HepG2 (cell line): ENCODE measurements around the gene NRL. TPM values are rescaled to one million over a fixed set of nuclear protein-coding genes. Genes with fewer than 3 reads are reported as not detected.

Experiments
- ELF4 ChIP-seq: sonication (generic); formaldehyde crosslinking; IDR thresholded peaks from 2 replicates; pipeline ENCODE4 v1.5.0; 2020; ENCODE audit warnings: missing genetic modification reagents, mild to moderate bottlenecking, moderate library complexity, borderline replicate concordance
- FOXA1 ChIP-seq, 2 experiments: fragments of 450-650 bp in 1 of 2; sonication (generic) in 1 of 2; formaldehyde crosslinking in 1 of 2; IDR thresholded peaks; 2 replicates each; pipeline versions ENCODE4 v1.4.0 to v1.6.1; 2016 to 2020; ENCODE audit warnings: missing genetic modification reagents in 1 of 2
- FOXO1 ChIP-seq: sonication (generic); formaldehyde crosslinking; IDR thresholded peaks from 2 replicates; pipeline ENCODE4 v1.4.0; 2020; ENCODE audit warnings: missing genetic modification reagents
- HNRNPH1 ChIP-seq: fragments of 200-400 bp; formaldehyde crosslinking; optimal IDR thresholded peaks from 2 replicates; pipeline ENCODE3; 2017; ENCODE audit warnings: mild to moderate bottlenecking, low read depth, low read length
- KLF16 ChIP-seq, 2 experiments: sonication (generic) in 1 of 2; formaldehyde crosslinking in 1 of 2; IDR thresholded peaks; 2 replicates each; pipeline versions ENCODE4 v1.6.1 to v1.8.0; 2016 to 2023; ENCODE audit warnings: missing genetic modification reagents in 2 of 2, missing compliant biosample characterization in 1 of 2
- PBX3 ChIP-seq: sonication (generic); formaldehyde crosslinking; IDR thresholded peaks from 2 replicates; pipeline ENCODE4 v1.8.1; 2023; ENCODE audit warnings: missing genetic modification reagents, inconsistent platforms, borderline replicate concordance
- REL ChIP-seq: sonication (generic); formaldehyde crosslinking; conservative IDR thresholded peaks from 2 replicates; pipeline ENCODE4 v1.8.0; 2022; ENCODE audit warnings: mild to moderate bottlenecking, missing genetic modification reagents, moderate library complexity
- RFXANK ChIP-seq: IDR thresholded peaks from 2 replicates; pipeline ENCODE4 v1.6.1; 2016
- SKI ChIP-seq: fragments of 450-650 bp; IDR thresholded peaks from one replicate; pipeline ENCODE4 v1.6.1; 2018; ENCODE audit warnings: mild to moderate bottlenecking; ENCODE audit not compliant: partially characterized antibody
- SMAD1 ChIP-seq: sonication (generic); formaldehyde crosslinking; IDR thresholded peaks from 2 replicates; pipeline ENCODE4 v1.4.0; 2020; ENCODE audit warnings: missing genetic modification reagents, low read depth, mild to moderate bottlenecking, borderline replicate concordance
- SOX13 ChIP-seq, 3 experiments: fragments of 450-650 bp in 1 of 3; sonication (generic) in 1 of 3; formaldehyde crosslinking in 1 of 3; IDR thresholded peaks in 2 of 3; conservative IDR thresholded peaks in 1 of 3; 2 replicates each; pipeline versions ENCODE4 v1.5.0 to v1.6.1; 2016 to 2020; ENCODE audit warnings: antibody characterized with exemption in 1 of 3, mild to moderate bottlenecking in 1 of 3, missing compliant biosample characterization in 1 of 3, missing genetic modification reagents in 1 of 3, moderate library complexity in 1 of 3
- SP1 ChIP-seq, 2 experiments: fragments of 450-650 bp in 1 of 2; sonication (generic) in 1 of 2; formaldehyde crosslinking in 1 of 2; IDR thresholded peaks; 2 replicates each; pipeline versions ENCODE4 v1.4.0 to v1.6.1; 2016 to 2020; ENCODE audit warnings: missing genetic modification reagents in 1 of 2
- TRIM24 ChIP-seq: sonication (generic); formaldehyde crosslinking; IDR thresholded peaks from 2 replicates; pipeline ENCODE4 v1.8.0; 2022; ENCODE audit warnings: mild to moderate bottlenecking, missing genetic modification reagents
- U2AF1 ChIP-seq: fragments of 200-400 bp; formaldehyde crosslinking; optimal IDR thresholded peaks from 2 replicates; pipeline ENCODE3; 2017; ENCODE audit warnings: mild to moderate bottlenecking, low read depth, low read length
- ZNF224 ChIP-seq: sonication (generic); formaldehyde crosslinking; IDR thresholded peaks from 2 replicates; pipeline ENCODE4 v1.5.0; 2020; ENCODE audit warnings: mild to moderate bottlenecking, missing genetic modification reagents
- ZNF234 ChIP-seq: sonication (generic); formaldehyde crosslinking; conservative IDR thresholded peaks from 2 replicates; pipeline ENCODE4 v1.5.1; 2020; ENCODE audit warnings: mild to moderate bottlenecking, missing genetic modification reagents
- ZNF329 ChIP-seq: sonication (generic); formaldehyde crosslinking; IDR thresholded peaks from 2 replicates; pipeline ENCODE4 v1.9.0; 2021; ENCODE audit warnings: low read depth, mild to moderate bottlenecking, missing genetic modification reagents
- ZNF530 ChIP-seq: sonication (generic); formaldehyde crosslinking; IDR thresholded peaks from 2 replicates; pipeline ENCODE4 v1.5.0; 2020; ENCODE audit warnings: low read depth, mild to moderate bottlenecking, missing genetic modification reagents
- ZNF563 ChIP-seq: sonication (generic); formaldehyde crosslinking; IDR thresholded peaks from 2 replicates; pipeline ENCODE4 v1.8.0; 2022; ENCODE audit warnings: mild to moderate bottlenecking, moderate library complexity, missing genetic modification reagents
- ZNF724P ChIP-seq: sonication (generic); formaldehyde crosslinking; IDR thresholded peaks from 2 replicates; pipeline ENCODE4 v1.8.0; 2022; ENCODE audit warnings: missing genetic modification reagents, borderline replicate concordance
- ZNF781 ChIP-seq: sonication (generic); formaldehyde crosslinking; IDR thresholded peaks from 2 replicates; pipeline ENCODE4 v1.5.1; 2020; ENCODE audit warnings: borderline replicate concordance, mild to moderate bottlenecking, missing genetic modification reagents; ENCODE audit errors: not compliant biosample characterization
- ZNF792 ChIP-seq: IDR thresholded peaks from 2 replicates; pipeline ENCODE4 v1.6.1; 2016
- ZSCAN12 ChIP-seq: sonication (generic); formaldehyde crosslinking; IDR thresholded peaks from 2 replicates; pipeline ENCODE4 v1.9.0; 2021; ENCODE audit warnings: mild to moderate bottlenecking, missing genetic modification reagents
- polyA plus RNA-seq, 8 experiments: library from polyadenylated mRNA; depleted of rRNA in 3 of 8; stranded (reverse) in 7 of 8; unstranded in 1 of 8; fragments of >200 nt; fragmentation: Illumina TruSeq in 4 of 8; extraction: Trizol in 4 of 8; gene quantifications; 2 replicates each; pipeline versions ENCODE4 v1.2.1 to v1.2.3, GENCODE V29; 2011 to 2016; ENCODE audit warnings: low read depth in 4 of 8, missing spikeins in 1 of 8, mixed read lengths in 1 of 8; ENCODE audit not compliant: insufficient read depth in 1 of 8
- total RNA-seq, 5 experiments: library from RNA; depleted of rRNA; stranded (reverse); fragments of >200 nt; fragmentation: Illumina TruSeq; extraction: Trizol; gene quantifications; 2 replicates each; pipeline ENCODE4 v1.2.3, GENCODE V29; 2016; ENCODE audit warnings: low read depth in 1 of 5
- TF ChIP-seq, protein P1 (sequence below): sonication (generic); formaldehyde crosslinking; IDR thresholded peaks from 2 replicates; pipeline ENCODE4 v1.4.0; 2020; ENCODE audit warnings: missing genetic modification reagents
- TF ChIP-seq, protein P2 (sequence below): IDR thresholded peaks from 2 replicates; pipeline ENCODE4 v1.6.1; 2018; ENCODE audit warnings: missing genetic modification reagents

NRL gene
- total and polyA plus RNA-seq, 2 of the 13 experiments (the other 11 are each of a cell fraction or from before 2014, with no cell fraction given), result 2.5 to 4.7 TPM

GRCh38 chr14:24113801-24114531, 783 bp downstream of the NRL start (continued):
- peak; percentile 72; the same call in 1 of the 2 replicates for TF ChIP-seq ZSCAN12 (CRISPR knock-in tag)
- no peak for TF ChIP-seq ZNF781 (CRISPR knock-in tag)
- TF ChIP-seq ZNF224 (CRISPR knock-in tag), result peak; percentile 94; the same call in 1 of the 2 replicates
- TF ChIP-seq FOXO1 (CRISPR knock-in tag), result peak; percentile 99
- TF ChIP-seq, protein P1, sequence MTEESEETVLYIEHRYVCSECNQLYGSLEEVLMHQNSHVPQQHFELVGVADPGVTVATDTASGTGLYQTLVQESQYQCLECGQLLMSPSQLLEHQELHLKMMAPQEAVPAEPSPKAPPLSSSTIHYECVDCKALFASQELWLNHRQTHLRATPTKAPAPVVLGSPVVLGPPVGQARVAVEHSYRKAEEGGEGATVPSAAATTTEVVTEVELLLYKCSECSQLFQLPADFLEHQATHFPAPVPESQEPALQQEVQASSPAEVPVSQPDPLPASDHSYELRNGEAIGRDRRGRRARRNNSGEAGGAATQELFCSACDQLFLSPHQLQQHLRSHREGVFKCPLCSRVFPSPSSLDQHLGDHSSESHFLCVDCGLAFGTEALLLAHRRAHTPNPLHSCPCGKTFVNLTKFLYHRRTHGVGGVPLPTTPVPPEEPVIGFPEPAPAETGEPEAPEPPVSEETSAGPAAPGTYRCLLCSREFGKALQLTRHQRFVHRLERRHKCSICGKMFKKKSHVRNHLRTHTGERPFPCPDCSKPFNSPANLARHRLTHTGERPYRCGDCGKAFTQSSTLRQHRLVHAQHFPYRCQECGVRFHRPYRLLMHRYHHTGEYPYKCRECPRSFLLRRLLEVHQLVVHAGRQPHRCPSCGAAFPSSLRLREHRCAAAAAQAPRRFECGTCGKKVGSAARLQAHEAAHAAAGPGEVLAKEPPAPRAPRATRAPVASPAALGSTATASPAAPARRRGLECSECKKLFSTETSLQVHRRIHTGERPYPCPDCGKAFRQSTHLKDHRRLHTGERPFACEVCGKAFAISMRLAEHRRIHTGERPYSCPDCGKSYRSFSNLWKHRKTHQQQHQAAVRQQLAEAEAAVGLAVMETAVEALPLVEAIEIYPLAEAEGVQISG (CRISPR knock-in tag), result peak; percentile 96
- peak; percentile 96 for TF ChIP-seq TRIM24 (CRISPR knock-in tag)
- no peak; the same call in 1 of the 2 replicates for TF ChIP-seq ELF4
- no peak for TF ChIP-seq SP1 (IDR thresholded peaks at IDR 0.05)
- TF ChIP-seq SP1 (CRISPR knock-in tag; IDR thresholded peaks at IDR 0.05), result peak; percentile 76
- no peak for TF ChIP-seq REL
- TF ChIP-seq ZNF792 (CRISPR knock-in tag), result peak; percentile 99
- TF ChIP-seq SOX13 (IDR thresholded peaks at IDR 0.05), result peak; percentile 75
- peak; percentile 90 to 99 for TF ChIP-seq SOX13 (CRISPR knock-in tag; conservative IDR thresholded peaks at IDR 0.05 in 1 of 2, IDR thresholded peaks at IDR 0.05 in 1 of 2)
- peak; percentile 83; the same call in 1 of the 2 replicates for TF ChIP-seq ZNF329 (CRISPR knock-in tag)
- TF ChIP-seq ZNF234, result peak; percentile 93
- peak; percentile 95 for TF ChIP-seq RFXANK (CRISPR knock-in tag)
- no peak for TF ChIP-seq FOXA1 (IDR thresholded peaks at IDR 0.05)
- peak; percentile 87 for TF ChIP-seq FOXA1 (CRISPR knock-in tag; IDR thresholded peaks at IDR 0.05)
- TF ChIP-seq PBX3, result peak; percentile 2; the same call in 1 of the 2 replicates
- peak; percentile 99 for TF ChIP-seq SMAD1
- TF ChIP-seq U2AF1, result peak; percentile 38
- TF ChIP-seq KLF16 (CRISPR knock-in tag; IDR thresholded peaks at IDR 0.05), result peak in 1 of 2 experiments; percentile 99; a peak in 2 of 4 replicates
- TF ChIP-seq ZNF563 (CRISPR knock-in tag), result peak; percentile 92
- no peak for TF ChIP-seq HNRNPH1
- TF ChIP-seq, protein P2, sequence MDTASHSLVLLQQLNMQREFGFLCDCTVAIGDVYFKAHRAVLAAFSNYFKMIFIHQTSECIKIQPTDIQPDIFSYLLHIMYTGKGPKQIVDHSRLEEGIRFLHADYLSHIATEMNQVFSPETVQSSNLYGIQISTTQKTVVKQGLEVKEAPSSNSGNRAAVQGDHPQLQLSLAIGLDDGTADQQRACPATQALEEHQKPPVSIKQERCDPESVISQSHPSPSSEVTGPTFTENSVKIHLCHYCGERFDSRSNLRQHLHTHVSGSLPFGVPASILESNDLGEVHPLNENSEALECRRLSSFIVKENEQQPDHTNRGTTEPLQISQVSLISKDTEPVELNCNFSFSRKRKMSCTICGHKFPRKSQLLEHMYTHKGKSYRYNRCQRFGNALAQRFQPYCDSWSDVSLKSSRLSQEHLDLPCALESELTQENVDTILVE, result peak; percentile 97
- TF ChIP-seq ZNF530 (CRISPR knock-in tag), result no peak
- TF ChIP-seq ZNF724P (CRISPR knock-in tag), result peak; percentile 94; the same call in 1 of the 2 replicates
- peak; percentile 97 for TF ChIP-seq SKI
